ENCODE measurements around the gene CKAP2L.
"Not testable (repeated sequence)": the region's sequence is repeated elsewhere in the genome, so short reads cannot be mapped to it uniquely, and the experiment has no call there.

The CKAP2L gene

DNA sequence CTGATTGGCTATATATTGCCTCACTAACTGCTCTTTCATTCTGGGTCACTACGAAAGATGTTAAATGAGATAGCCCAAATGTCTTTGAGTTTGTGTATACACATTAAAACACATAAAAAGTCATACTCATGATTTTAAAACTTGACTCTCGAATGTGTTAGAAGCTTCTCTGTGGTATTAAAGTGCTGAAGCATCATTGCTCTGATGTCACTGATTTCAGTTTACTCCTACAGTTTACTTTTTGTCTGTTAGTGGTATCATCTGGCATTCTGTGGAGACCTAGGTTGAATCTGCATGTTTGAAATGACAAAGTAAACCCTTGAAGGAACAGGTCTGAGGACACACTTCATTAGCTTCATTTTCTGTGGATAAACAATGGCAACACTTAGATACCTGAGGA is 32.9 kb downstream of the CKAP2L start:
- no peak overlapping the region for H3K4me3 ChIP-seq (ENCODE audit: low read depth, low read length)
- DNase-seq (ENCODE audit: low read depth) = no peak

DNA sequence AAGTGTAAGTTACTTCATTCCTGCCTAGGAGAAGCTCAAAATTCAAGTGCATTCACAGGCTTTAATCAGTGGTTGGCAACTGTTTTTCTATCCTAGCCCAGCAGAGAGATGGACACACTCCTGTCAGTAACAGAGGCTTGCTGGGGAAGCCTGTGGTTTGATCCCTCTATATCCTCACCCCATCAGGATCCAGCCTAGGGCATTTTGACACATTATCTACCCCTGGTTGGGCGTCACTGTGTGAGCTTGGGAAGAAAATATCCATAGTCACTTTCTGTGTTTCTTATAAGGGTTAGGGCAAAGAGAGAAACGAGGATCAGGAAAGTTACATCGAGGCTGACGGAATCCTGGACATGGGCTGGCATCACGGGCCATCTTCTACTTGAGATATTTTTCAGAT is 33.6 kb downstream of the CKAP2L start:
- no peak for DNase-seq (ENCODE audit: low read depth)
- no peak overlapping the region for H3K4me3 ChIP-seq (ENCODE audit: low read depth, low read length)

DNA sequence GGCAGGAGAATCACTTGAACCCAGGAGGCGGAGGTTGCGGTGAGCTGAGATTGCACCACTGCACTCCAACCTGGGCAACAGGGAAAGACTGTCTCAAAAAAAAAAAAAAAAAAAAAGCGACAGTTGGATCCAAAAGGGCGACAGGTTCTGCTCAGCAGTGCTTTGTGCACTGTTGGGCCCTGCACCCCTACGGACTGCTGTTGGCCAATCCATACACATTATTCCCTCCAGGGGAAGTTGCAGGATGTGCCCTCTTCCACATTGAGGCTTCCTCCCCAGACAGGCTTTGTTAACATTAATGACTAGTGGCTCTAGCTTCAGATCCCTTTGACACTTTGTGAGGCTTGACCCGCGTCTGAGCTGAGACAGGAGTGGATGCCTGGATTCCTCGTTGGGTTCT is 34.2 kb downstream of the CKAP2L start:
- H3K4me3 ChIP-seq (ENCODE audit: low read depth, low read length) = no peak overlapping the region
- no peak for DNase-seq (ENCODE audit: low read depth)

DNA sequence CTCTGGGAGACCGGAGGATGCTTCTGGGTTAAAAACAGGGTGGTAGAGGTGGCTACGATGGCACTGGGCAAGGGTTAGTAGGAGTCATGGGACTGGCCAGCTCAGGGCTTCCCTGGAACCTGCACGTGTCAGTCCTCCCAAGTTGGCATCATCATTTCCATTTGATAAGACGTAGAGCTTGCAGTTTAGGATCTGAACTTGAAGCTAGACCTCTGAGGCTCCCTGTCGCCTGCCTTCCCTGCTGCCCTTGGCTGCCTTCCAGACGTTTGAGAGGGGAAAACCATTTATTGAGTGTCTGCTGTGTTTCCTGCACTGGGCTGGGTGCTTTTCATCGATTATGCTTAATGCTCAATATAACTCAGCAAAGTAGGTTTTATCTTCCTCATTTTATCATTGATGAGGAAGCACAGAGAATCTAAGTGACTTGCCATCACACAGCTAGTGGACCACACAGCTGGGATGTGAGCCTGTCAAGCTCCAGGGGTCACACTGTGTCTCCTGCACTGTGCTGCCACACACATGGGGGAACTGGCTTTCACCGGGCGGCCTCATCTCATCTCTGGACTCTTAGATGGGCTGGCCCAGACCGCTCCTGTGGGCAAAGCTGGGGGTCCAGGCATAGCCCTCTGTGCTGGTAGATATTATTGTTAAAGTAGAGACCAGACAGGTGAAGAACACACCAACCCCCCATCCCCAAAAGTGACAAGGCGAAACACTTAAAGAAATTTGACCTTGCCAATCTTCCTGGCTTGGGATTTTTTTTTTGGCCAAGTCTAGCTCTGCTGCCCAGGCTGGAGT is 35.8 kb downstream of the CKAP2L start:
- H3K4me3 ChIP-seq (ENCODE audit: low read depth, low read length) = no peak overlapping the region
- DNase-seq (ENCODE audit: low read depth) = no peak

DNA sequence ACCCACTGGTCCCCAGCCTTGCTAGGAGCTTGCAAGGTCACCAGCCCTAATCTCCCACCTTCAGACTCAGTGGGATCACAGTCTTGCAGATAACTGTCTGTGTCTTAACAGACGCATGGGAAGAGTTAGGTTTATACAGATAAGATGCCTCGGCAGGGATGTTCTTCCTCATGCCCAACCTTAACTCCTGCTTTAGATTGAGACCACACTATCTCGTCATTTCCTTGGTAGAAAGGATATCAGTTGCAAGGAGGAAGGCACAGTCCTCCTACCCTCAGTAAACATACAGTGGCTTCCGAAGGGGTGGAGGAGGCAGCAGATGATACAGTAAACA is 36.4 kb downstream of the CKAP2L start:
- no peak for DNase-seq (ENCODE audit: low read depth)
- H3K4me3 ChIP-seq (ENCODE audit: low read depth, low read length) = no peak overlapping the region

DNA sequence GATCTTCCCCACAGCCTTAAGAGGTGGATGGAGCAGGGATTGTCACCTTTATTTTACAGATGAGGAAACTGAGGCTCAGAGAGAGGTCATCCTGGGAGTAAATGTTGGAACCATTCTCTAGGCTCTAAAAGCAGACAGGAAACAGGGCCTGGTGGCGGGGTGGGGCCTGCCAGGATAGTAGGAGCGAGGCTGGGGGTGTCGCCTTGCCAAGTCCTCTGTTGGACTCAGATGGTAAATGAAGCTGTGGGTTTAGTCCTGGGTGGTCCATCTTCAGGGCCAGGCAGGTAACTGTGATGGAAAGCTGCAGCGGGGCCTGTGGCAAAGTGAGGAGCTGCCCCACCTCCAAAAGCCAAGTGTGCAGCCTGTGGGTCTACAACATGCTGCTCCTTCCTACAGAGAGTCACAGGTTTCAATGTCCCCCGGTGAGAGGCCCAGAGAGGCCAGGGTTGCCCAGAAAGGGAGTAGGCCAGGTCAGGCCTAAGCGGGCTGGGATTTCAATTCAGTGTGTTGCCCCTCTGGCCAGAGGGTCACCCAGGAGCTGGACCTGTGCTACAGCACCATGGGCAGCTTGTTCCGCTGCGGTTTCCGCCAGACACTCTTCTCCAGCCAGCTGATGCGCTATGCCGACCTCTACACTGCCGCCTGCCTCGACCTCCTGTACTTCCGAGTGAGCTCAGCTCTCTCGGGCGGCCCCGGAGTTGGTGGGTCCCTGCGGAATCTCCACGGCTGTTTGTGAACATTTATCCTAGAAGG is 37.0 kb downstream of the CKAP2L start:
- no peak for DNase-seq (ENCODE audit: low read depth)
- H3K4me3 ChIP-seq (ENCODE audit: low read depth, low read length) = no peak overlapping the region

DNA sequence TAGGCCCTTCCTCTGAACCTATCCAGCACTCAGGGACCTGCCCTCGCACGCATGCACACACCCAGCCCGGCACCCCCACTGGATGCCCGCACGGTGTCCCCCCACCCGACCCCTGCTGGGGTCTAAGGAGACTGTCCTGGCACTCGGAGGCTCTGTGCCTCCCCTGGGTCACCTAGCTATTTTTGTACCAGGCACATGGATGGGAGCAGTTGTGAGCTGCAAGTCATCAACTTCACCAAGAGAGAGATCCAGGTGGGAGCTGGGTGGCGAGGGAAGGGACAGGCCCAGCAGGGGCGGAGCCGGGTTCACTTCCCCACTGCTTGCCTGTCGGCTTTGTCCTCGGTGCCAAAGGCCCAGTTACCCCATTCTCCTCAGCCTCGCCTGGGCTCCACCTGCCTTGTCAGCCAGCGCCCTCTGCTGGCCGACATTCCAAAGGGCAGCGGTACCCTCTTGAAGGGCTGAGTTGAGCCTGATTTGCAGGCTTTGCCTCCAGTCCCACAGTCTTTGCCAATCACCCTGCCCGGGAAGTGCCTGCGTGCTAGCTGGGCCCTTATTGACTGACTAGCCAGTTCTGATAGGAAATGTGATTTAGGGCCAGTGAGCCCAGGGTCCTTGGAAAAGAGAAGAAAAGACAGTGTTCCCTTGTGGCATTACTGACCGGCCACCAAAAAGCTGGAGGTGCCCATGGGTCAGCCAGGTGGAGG is 37.8 kb downstream of the CKAP2L start:
- peak; percentile 65 for DNase-seq (ENCODE audit: low read depth)
- no peak overlapping the region for H3K4me3 ChIP-seq (ENCODE audit: low read depth, low read length)

DNA sequence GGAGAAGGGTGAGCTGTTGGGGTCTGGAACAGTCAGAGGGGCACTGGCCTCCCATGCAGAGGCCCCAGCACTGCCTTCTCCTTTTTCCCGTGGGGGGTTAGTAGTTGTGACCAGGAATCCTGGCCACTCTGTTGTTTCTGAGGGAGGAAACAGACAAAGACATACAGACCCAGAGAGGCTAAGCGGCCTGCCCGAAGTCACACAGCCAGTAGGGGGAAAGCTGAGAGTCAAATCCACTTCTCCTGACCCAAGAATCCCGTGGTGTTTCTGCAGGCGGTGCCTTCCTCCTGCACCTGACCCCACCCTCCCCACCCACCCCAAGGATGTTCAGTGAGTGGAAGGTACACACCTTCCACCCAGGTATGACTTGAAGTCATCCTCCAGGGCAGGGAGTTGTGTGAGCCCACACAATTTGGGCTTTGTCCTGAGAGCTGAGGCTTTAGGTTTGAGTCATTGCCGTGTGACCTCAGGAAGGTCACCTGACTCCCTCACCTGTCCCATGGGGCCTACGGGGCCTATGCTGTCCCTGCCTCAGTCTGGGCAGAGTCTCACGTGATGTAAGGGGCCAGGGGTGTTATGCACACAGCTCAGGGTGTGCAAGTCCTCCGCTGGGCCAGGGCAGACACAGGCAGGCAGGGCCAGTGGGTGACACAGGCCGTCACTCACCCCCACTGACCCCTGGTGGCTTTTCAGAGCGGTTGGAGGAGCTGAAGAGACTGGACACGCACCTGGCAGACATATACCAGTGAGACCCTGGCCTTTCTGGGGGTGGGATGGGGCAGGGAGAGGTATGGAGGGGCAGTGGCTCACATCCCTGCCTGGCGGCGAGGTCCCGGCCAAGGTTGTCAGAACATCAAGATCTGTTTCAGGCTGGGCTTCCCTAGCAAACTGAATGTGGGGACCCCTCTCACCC is 38.6 kb downstream of the CKAP2L start:
- no peak overlapping the region for H3K4me3 ChIP-seq (ENCODE audit: low read depth, low read length)
- DNase-seq (ENCODE audit: low read depth) = no peak

DNA sequence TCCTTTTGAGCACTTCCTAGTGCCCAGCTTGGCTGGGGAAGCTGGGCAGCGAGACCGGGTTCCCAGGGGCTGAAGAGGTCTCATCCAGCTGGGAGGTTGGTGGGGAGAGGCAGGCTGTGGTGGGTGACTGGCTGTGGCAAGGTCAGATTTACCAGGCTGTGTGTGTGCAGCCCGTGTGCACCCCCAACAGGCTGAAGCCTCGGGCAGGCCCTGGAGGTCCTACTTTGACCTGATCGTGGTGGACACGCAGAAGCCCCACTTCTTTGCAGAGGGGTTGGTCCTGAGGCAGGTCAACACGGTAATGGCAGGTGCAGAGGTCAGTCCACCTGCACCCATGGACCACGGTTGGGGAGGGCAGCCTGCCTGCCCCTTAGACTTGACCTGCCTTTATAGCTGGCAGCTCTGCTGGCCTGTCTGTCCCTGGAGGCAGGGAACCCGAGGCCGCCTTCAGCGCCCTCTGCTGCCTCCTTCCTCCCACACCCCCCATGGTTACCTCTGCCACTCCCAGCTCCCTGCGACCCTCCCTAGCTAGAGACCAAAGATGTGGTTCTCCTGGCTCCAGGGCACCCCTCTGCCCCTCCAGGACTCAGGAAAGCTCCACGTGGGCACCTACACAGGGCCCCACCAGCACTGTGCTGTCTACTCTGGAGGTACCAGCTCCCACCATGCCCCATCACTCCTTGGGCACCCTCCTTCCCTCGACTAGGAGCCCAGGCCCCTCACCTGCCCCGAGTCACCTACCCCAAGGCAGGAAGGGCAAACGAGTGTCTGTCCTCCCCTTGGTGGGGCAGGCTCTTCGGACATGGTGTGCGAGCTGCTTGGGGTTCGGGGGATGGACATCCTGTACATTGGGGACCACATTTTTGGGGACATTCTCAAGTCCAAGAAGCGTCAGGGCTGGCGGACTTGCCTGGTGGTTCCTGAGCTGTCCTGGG is 39.6 kb downstream of the CKAP2L start:
- no peak for DNase-seq (ENCODE audit: low read depth)
- H3K4me3 ChIP-seq (ENCODE audit: low read depth, low read length) = no peak overlapping the region

DNA sequence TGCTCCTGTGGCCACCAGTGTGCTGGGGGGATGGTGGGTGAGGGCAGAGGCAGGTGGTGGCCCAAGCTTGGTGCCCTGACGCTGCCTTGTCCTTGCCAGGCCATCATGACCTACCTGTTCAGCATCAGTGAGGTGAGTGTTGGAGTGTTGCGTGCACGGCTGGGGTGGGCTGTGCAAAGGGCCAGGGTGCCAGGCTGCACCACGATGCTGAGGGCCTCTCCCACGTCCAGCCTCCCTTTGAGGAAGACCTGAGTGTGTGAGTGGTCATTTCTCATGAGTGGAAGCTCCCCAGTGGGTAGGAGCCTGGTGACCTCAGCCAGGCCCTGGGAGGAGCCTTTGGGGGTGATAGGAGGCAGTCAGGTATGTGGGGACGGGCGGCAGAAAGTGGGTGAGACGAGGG is 40.4 kb downstream of the CKAP2L start:
- DNase-seq (ENCODE audit: low read depth) = no peak

DNA sequence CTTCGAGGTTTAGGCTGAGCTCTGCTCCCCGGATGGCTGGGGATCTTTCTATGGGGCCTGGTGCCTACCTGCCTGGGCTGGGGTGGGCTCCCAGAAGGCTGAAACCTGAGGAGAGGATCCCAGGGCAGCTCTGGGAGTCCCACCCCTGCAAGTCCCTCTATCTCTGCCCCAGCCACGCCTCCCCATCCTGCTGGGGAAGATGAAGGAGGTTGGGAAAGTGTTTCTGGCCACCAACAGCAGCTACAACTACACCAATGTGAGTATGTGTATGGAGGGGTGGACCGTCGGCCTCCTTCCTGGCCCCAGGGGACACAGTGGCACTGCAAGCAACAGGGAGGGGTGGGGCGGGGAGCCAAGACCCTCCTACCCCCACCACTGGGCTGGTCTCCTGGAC is 40.9 kb downstream of the CKAP2L start:
- H3K4me3 ChIP-seq (ENCODE audit: low read depth, low read length) = no peak overlapping the region
- no peak for DNase-seq (ENCODE audit: low read depth)

More for the DNA sequence above, 40.4 kb downstream of the CKAP2L start:
- H3K4me3 ChIP-seq (ENCODE audit: low read depth, low read length) = no peak overlapping the region

DNA sequence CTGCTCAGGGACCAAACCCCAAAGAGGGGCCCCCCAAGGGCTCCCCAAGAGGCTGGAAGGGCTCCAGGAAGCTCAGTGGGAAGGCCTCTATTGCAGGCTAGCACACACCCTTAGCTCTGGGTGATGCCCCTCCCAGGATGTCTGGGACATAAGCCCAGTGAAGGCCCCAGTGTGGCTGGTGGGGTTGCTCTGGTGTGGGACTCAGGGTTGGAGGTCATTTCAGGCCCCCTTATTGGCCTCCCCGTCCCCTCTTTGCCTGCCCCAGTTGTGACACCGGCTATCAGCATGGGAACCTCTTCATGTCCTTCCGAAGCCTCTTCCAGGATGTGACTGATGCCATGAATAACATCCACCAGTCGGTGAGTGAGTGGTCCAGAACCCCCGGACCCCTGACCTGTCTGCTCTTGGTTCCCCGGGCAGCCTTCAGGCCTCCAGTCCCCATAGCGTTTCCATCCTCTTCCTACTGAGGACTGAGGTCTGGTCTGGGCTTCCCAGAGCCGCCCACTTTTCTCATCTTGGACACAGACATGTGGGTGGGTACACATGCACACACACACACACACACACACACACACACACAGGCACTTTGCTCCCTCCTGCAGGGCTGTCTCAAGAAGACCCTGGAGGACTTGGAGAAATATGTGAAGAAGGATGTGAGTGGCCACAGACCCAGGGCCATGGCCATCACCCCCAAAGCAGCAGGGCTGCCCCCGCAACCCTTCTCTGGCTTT is 41.4 kb downstream of the CKAP2L start:
- no peak for DNase-seq (ENCODE audit: low read depth)
- no peak overlapping the region for H3K4me3 ChIP-seq (ENCODE audit: low read depth, low read length)

DNA sequence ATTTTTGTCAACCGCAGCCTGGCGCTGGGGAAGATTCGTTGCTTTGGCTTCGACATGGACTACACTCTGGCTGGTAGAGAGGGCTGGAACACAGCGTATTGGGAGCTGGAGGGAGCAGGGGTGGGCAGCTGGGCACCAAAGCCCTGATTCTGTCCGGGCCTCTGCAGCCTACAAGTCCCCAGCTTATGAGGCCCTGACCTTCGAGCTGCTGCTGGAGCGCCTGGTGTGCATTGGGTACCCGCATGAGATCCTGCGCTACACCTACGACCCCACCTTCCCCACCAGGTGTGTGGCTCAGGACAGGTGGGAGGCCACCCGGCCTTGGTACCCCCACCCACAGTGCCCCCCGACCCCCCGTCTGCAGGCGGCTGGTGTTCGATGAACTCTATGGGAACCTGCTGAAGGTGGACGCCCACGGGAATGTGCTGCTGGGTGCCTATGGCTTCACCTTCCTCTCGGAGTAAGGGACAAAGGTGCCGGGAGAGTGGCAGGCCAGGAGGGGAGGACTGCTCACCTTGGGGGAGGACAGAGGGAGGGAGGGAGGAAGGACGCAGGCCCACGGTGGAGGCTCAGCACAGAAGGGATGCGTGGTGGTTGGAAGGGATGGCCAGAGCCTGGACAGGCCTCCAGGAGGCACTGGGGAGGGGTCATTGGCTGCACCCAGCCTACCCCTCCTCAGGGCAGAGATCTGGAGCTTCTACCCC is 42.4 kb downstream of the CKAP2L start:
- H3K4me3 ChIP-seq (ENCODE audit: low read depth, low read length) = no peak overlapping the region
- DNase-seq (ENCODE audit: low read depth) = no peak

DNA sequence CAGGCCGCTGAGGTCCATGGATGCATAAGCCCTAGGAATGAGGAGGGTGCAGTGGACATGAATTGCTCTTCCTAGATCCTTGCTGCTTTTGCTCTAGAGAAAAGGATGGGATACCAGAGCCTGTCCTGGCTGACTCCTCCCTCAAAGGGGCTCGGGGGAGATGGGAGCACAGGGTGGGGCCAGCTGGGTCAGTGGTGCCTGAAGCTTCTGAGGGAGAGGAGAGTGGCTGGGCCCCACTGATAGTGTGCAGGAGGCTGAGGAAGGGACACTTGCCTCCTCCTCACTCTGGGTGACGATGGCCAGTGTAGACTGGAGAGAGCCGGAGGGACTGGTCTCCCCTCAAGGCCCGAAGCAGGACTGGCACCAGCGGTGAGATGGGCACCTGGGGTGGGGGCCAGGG is 43.6 kb downstream of the CKAP2L start, which contains the start of gene NT5DC4:
TSS of gene NT5DC4 (plus strand) at position 236 of the 400 bp plus-strand sequence. CDS start at position 296, 60 bp downstream.
- no peak for DNase-seq (ENCODE audit: low read depth)
- H3K4me3 ChIP-seq (ENCODE audit: low read depth, low read length) = no peak within 1 kb of the TSS

DNA sequence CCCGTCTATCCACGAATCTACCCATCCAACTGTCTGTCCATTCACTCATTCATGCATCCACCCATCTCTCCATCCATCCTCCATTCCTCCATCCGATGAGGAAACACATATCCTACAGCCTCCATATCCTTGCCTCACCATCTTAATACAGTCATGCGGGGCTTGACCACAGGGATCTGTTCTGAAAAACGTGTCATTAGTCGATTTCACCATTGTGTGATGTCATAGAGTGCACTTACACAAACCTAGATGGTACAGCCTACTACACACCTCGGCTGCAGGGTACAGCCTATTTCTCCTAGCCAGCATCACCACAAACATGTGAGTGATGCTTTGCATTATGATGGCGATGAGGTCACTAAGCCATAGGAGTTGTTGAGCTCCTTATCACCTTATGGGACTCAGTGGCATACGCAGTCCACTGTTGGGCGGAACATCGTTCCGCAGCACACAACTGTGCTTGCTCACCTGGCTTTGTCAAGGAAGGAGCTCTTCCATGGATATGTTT is 45.5 kb downstream of the CKAP2L start:
- no peak overlapping the region for H3K4me3 ChIP-seq (ENCODE audit: low read depth, low read length)
- no peak for DNase-seq (ENCODE audit: low read depth)

DNA sequence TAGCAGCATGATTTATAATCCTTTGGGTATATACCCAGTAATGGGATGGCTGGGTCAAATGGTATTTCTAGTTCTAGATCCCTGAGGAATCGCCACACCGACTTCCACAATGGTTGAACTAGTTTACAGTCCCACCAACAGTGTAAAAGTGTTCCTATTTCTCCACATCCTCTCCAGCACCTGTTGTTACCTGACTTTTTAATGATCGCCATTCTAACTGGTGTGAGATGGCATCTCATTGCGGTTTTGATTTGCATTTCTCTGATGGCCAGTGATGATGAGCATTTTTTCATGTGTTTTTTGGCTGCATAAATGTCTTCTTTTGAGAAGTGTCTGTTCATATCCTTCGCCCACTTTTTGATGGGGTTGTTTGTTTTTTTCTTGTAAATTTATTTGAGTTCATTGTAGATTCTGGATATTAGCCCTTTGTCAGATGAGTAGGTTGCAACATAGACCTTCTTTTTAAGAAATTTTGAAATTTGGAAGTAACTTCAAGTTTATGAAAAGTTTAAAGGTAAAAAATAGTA is 47.5 kb downstream of the CKAP2L start:
- not testable (repeated sequence) for H3K4me3 ChIP-seq (ENCODE audit: low read depth, low read length); DNase-seq (ENCODE audit: low read depth)

DNA sequence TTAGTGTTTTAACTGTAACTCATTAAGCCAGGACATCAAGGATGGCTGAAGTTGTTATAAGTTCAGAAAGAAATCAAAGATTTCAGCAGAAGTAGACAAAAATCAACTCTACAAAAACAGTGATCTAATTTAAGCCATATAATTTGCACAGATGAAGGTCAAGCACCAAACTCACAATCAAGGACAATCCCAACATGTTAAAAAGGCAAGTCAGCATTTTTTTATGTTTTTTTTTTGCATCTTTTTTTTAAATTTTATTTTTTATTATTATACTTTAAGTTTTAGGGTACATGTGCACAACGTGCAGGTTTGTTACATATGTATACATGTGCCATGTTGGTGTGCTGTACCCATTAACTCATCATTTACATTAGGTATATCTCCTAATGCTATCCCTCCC is 48.3 kb downstream of the CKAP2L start:
- not testable (repeated sequence) for H3K4me3 ChIP-seq (ENCODE audit: low read depth, low read length); DNase-seq (ENCODE audit: low read depth)
